Body of pancreas (tissue), 4 donors: ENCODE results near the gene ARRB1.

Experiments
- POLR2A ChIP-seq, 3 donors: fragments of 450-650 bp; IDR thresholded peaks; one replicate each; pipeline ENCODE4 v1.6.1; 2016; ENCODE audit warnings: antibody characterized with exemption in 3 of 3, mild to moderate bottlenecking in 2 of 3
- TF ChIP-seq, protein P1 (sequence below), 7 experiments: fragments of 450-650 bp in 4 of 7; fragments of 200-600 bp in 3 of 7; sonication (generic) in 3 of 7; IDR thresholded peaks; one replicate each; pipeline ENCODE4 v1.5.1; 2016 to 2019; ENCODE audit warnings: antibody characterized with exemption in 7 of 7

DNA sequence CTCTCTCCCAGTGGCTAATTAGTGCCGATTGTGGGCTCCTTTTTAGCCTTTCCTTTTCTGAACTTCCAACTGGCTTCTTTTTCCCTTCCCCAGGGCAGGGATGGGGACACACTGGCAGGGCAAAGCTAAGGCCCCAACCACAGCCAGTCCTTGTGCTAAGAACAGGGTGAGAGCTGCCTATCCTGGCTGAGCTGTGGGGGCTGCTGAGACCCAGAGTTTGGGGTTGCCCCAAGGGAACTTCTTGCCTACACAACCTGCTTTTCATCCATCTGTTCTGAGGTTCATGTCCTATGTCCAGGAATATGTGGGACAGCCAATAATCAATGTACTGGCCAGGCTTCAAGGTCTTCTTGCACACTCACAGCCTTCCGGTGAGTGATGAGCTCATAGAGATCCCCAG is 120.8 kb downstream of the ARRB1 start:
- TF ChIP-seq, protein P1, sequence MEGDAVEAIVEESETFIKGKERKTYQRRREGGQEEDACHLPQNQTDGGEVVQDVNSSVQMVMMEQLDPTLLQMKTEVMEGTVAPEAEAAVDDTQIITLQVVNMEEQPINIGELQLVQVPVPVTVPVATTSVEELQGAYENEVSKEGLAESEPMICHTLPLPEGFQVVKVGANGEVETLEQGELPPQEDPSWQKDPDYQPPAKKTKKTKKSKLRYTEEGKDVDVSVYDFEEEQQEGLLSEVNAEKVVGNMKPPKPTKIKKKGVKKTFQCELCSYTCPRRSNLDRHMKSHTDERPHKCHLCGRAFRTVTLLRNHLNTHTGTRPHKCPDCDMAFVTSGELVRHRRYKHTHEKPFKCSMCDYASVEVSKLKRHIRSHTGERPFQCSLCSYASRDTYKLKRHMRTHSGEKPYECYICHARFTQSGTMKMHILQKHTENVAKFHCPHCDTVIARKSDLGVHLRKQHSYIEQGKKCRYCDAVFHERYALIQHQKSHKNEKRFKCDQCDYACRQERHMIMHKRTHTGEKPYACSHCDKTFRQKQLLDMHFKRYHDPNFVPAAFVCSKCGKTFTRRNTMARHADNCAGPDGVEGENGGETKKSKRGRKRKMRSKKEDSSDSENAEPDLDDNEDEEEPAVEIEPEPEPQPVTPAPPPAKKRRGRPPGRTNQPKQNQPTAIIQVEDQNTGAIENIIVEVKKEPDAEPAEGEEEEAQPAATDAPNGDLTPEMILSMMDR (IDR thresholded peaks at IDR 0.05) = no peak
- TF ChIP-seq POLR2A (IDR thresholded peaks at IDR 0.05) = no peak
